ENCODE results near the gene SYAP1.

The SYAP1 gene

DNA sequence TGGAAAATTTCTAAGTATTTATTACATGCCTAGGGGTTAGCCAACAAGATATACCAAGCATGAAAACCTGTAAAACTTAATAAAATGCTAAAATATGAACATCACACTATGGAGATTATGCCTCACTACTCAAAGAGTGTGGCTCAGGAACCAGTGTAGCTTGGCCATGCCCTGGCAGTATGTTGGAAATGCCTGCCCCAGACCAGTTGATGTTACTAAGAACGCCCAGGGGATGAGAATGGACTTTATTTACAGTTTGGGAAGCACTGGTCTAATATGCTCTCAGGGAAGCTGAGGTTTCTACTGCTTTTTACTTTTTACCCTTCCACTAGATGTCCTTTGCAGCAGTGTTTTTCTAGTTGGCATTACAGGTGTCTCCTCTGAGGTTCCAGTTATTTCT, 43.2 kb downstream of the SYAP1 start:
- no peaks in the 10 kb centered on the region for H3K27me3 ChIP-seq (ENCODE audit: insufficient read depth, poor library complexity, severe bottlenecking)

DNA sequence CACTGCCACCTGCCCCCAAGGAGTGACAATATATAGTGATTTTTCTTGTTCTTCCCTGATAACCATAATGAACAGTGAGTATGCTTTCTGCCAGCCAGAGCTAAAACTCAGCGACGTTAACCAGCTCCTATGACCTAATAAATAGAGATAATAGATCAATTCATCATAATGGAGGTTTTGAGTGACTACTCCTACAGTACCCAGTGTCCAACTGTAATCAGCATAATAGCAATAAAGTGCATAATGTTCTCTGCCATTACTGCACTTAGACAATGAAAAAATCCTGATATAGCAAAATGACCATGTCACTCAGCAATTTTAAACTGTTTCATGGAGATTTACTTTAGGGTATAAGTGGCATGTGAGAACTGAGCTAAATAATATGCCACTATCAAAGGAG, 46.2 kb downstream of the SYAP1 start:
- no peak for DNase-seq (ENCODE audit: low read depth in 1 of 2, low spot score in 1 of 2)
- no peaks in the 10 kb centered on the region for H3K27me3 ChIP-seq (ENCODE audit: insufficient read depth, poor library complexity, severe bottlenecking)
- TF ChIP-seq, protein P1, sequence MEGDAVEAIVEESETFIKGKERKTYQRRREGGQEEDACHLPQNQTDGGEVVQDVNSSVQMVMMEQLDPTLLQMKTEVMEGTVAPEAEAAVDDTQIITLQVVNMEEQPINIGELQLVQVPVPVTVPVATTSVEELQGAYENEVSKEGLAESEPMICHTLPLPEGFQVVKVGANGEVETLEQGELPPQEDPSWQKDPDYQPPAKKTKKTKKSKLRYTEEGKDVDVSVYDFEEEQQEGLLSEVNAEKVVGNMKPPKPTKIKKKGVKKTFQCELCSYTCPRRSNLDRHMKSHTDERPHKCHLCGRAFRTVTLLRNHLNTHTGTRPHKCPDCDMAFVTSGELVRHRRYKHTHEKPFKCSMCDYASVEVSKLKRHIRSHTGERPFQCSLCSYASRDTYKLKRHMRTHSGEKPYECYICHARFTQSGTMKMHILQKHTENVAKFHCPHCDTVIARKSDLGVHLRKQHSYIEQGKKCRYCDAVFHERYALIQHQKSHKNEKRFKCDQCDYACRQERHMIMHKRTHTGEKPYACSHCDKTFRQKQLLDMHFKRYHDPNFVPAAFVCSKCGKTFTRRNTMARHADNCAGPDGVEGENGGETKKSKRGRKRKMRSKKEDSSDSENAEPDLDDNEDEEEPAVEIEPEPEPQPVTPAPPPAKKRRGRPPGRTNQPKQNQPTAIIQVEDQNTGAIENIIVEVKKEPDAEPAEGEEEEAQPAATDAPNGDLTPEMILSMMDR (IDR thresholded peaks at IDR 0.05; ENCODE audit: insufficient read depth, low read length), result no peak
- TF ChIP-seq POLR2AphosphoS5 (IDR thresholded peaks at IDR 0.05; ENCODE audit: low read depth) (no peak), SPI1 (IDR thresholded peaks at IDR 0.05; ENCODE audit: borderline replicate concordance, low read depth) (no peak), GABPA (IDR thresholded peaks at IDR 0.05; ENCODE audit: low read depth) (no peak)
- TF ChIP-seq, protein P2, sequence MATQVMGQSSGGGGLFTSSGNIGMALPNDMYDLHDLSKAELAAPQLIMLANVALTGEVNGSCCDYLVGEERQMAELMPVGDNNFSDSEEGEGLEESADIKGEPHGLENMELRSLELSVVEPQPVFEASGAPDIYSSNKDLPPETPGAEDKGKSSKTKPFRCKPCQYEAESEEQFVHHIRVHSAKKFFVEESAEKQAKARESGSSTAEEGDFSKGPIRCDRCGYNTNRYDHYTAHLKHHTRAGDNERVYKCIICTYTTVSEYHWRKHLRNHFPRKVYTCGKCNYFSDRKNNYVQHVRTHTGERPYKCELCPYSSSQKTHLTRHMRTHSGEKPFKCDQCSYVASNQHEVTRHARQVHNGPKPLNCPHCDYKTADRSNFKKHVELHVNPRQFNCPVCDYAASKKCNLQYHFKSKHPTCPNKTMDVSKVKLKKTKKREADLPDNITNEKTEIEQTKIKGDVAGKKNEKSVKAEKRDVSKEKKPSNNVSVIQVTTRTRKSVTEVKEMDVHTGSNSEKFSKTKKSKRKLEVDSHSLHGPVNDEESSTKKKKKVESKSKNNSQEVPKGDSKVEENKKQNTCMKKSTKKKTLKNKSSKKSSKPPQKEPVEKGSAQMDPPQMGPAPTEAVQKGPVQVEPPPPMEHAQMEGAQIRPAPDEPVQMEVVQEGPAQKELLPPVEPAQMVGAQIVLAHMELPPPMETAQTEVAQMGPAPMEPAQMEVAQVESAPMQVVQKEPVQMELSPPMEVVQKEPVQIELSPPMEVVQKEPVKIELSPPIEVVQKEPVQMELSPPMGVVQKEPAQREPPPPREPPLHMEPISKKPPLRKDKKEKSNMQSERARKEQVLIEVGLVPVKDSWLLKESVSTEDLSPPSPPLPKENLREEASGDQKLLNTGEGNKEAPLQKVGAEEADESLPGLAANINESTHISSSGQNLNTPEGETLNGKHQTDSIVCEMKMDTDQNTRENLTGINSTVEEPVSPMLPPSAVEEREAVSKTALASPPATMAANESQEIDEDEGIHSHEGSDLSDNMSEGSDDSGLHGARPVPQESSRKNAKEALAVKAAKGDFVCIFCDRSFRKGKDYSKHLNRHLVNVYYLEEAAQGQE (IDR thresholded peaks at IDR 0.05; ENCODE audit: insufficient replicate concordance, low read depth), result no peak
- H3K27ac ChIP-seq (replicated peaks), result no peak overlapping the region
- H3K4me3 ChIP-seq (replicated peaks; ENCODE audit: insufficient read depth, low read length), result no peak overlapping the region

More for the DNA sequence above, 43.2 kb downstream of the SYAP1 start:
- no peak for DNase-seq (ENCODE audit: low read depth in 1 of 2, low spot score in 1 of 2)
- H3K27ac ChIP-seq (replicated peaks), result no peak overlapping the region
- H3K4me3 ChIP-seq (replicated peaks; ENCODE audit: insufficient read depth, low read length), result no peak overlapping the region
- TF ChIP-seq POLR2AphosphoS5 (IDR thresholded peaks at IDR 0.05; ENCODE audit: low read depth), result no peak
- TF ChIP-seq SPI1 (IDR thresholded peaks at IDR 0.05; ENCODE audit: borderline replicate concordance, low read depth), result no peak

DNA sequence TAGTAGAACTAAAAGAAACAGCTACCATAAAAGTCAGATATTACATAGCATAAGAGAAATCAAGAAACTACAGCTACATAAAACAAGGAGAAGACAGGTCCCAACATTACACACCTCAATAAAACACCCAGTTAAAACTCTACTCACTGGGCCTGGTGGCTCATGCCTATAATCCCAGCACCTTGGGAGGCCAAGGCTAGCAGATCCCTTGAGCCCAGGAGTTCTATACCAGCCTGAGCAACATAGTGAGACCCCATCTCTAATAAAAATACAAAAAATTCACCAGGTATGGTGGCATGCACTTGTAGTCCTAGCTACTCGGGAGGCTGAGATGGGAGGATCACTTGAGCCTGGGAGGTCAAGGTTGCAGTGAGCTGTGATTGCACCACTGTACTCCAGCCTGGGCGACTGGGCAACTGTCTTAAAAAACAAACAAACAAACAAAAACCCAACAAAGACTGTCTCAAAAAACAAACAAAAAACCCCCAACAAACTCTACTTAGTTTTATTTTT, 51.6 kb downstream of the SYAP1 start:
- no peak for DNase-seq (ENCODE audit: low read depth in 1 of 2, low spot score in 1 of 2)
- no peak overlapping the region for H3K27ac ChIP-seq (replicated peaks)

More for the DNA sequence above, 51.6 kb downstream of the SYAP1 start:
- no peaks in the 10 kb centered on the region for H3K27me3 ChIP-seq (ENCODE audit: insufficient read depth, poor library complexity, severe bottlenecking)
- TF ChIP-seq, protein P2 (IDR thresholded peaks at IDR 0.05; ENCODE audit: insufficient replicate concordance, low read depth), result no peak
- TF ChIP-seq SPI1 (IDR thresholded peaks at IDR 0.05; ENCODE audit: borderline replicate concordance, low read depth), result no peak
- TF ChIP-seq, protein P1 (IDR thresholded peaks at IDR 0.05; ENCODE audit: insufficient read depth, low read length), result no peak
- H3K4me3 ChIP-seq (replicated peaks; ENCODE audit: insufficient read depth, low read length), result no peak overlapping the region

Data from HL-60 (cell line).